GM13977 (cell line): ENCODE results near the gene PIP5K1B.

ENCODE experiments used
- DNase-seq: peaks from one replicate; pipeline ENCODE4 v3.0.0; 2012; ENCODE audit warnings: low spot score
- in situ Hi-C: fragments of 300-500 bp; cut with MboI; formaldehyde crosslinking; loops from one replicate; pipeline ENCODE4 v1.12.0; 2022; ENCODE audit warnings: low sequenced_read_pairs, low pct_unique_long_range_greater_than_20kb, mixed read lengths, inconsistent platforms; ENCODE audit not compliant: unreplicated experiment
- TF ChIP-seq, protein P1 (sequence below): IDR thresholded peaks from 2 replicates; pipeline ENCODE4 v1.5.1; 2012; ENCODE audit warnings: mild to moderate bottlenecking, control low read depth; ENCODE audit not compliant: insufficient read depth; ENCODE audit errors: extremely low read depth, missing control alignments

The PIP5K1B gene

DNA sequence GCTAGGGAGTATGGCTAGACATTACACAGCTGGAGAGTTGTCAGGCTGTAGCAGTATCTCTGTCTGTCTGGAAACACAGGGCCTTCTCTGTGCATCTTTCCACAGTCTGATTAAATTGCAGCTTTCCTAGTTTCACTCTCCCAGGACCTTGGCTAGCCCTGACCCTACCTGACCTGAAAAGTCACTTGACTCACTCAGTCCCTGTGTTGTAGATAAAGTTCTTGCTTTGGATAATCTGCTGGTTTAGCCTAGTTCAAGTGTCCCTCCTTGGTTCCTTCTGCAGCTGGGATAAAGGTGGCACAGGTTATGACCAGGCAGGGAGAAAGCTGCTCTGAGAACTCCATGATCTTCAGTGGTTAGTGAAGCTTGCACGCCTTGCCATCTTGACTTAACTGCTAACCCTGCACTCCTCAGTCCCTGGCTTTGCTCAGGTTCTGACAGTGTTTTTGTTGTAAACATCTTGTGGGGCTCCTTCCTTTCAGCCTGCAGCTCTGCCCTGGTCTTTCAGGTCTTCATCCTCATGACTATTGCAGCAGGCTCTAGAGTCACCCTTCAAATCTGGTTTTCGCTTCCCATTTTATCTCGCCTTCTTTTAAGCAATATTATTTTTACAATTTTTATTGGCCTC lies 101.0 kb downstream of the PIP5K1B start:
- TF ChIP-seq, protein P1, sequence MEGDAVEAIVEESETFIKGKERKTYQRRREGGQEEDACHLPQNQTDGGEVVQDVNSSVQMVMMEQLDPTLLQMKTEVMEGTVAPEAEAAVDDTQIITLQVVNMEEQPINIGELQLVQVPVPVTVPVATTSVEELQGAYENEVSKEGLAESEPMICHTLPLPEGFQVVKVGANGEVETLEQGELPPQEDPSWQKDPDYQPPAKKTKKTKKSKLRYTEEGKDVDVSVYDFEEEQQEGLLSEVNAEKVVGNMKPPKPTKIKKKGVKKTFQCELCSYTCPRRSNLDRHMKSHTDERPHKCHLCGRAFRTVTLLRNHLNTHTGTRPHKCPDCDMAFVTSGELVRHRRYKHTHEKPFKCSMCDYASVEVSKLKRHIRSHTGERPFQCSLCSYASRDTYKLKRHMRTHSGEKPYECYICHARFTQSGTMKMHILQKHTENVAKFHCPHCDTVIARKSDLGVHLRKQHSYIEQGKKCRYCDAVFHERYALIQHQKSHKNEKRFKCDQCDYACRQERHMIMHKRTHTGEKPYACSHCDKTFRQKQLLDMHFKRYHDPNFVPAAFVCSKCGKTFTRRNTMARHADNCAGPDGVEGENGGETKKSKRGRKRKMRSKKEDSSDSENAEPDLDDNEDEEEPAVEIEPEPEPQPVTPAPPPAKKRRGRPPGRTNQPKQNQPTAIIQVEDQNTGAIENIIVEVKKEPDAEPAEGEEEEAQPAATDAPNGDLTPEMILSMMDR = no peak
- DNase-seq = no peak
- in situ Hi-C loops = no loop called here

DNA sequence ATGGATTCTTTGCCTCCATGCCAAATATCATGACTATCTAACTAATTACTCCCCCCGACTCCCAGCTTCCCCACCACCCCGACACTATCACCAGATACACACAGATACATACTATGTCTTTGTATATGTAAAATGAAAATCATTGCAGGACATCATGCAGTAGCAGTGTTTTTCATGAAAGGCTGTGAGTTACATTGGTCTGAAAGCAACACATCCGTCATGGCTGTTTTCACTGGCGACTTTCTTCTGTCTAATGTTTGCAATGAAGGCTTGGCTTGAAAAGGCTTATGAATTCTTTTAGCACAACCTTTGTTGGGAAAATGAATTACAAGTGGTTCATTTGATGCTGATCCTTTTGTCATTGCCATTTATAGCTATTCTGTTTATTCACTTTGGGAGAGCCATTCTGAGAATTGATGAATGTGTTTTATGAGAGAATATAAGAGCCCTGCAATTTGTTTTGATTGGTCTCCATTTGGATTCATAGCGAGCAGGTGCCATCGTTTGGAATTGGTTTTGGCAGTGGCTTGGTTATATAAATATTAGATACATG lies 103.4 kb downstream of the PIP5K1B start:
- TF ChIP-seq, protein P1 = no peak
- no peak for DNase-seq
- in situ Hi-C loops = no loop called here

GRCh38 chr9:68817079-68817875 lies 112.2 kb downstream of the PIP5K1B start:
- TF ChIP-seq, protein P1 = no peak
- in situ Hi-C loops = no loop called here
- no peak for DNase-seq

DNA sequence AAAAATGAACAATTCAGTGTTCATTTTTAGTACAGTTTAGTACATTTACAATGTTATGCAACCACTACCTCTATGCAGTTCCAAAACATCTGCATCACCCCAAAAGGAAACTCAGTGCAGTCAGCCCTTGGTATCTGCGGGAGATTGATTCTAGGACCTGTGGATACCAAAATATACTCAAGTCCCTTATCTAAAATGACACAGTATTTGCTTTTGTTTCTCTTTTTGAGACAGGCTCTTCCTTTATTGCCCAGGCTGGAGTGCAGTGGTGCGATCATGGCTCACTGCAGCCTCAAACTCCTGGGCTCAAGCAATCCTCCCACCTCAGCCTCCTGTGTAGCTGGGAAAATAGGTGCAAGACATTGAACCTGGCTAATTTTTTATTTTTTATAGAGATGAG lies 114.0 kb downstream of the PIP5K1B start:
- TF ChIP-seq, protein P1 = no peak
- in situ Hi-C loops = no loop called here
- no peak for DNase-seq

GRCh38 chr9:68821911-68822310 lies 116.9 kb downstream of the PIP5K1B start:
- TF ChIP-seq, protein P1 = no peak
- no peak for DNase-seq
- in situ Hi-C loops = no loop called here

DNA sequence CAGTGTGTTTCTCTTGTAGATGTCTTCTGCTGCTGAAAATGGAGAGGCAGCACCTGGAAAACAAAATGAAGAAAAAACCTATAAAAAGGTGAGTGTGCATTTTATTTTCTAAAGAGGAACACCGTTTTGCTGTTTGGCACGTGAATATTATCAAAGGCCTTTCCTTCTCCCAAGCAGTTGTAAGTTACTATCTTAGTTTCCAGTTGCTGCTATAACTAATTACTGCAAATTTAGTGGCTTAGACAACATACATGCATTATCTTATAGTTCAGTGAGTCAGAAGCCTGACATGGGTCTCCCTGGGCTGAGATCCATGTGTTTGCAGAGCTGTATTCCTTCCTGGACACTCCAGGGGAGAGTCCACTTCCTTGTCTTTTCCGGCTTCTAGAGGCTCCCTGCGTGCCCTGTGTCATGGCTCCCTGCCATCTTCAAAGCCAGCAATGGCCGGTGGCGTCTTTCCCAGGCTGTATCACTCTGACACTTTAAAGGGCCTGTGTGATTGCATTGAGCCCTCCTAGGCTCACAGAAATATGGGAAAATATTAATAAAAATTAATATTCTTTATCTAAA lies 117.6 kb downstream of the PIP5K1B start:
- TF ChIP-seq, protein P1 = no peak
- no peak for DNase-seq
- in situ Hi-C loops = no loop called here
